HFFc6 (cell line): ENCODE data around the gene GAS2L3. TPM values are rescaled to one million over a fixed set of nuclear protein-coding genes. Genes with fewer than 3 reads are reported as not detected.
A peak's percentile ranks its signal among the peaks of the same experiment; 100 is the strongest.

Source experiments
- DNase-seq: peaks from one replicate; pipeline ENCODE4 v3.0.0-alpha.2; 2018
- H3K27ac Mint-ChIP-seq: 2 replicates; pipeline ENCODE4 v1.8.0; 2020; ENCODE audit warnings: mild to moderate bottlenecking, mixed read lengths
- H3K27me3 Mint-ChIP-seq: 2 replicates; pipeline ENCODE4 v1.8.0; 2021; ENCODE audit warnings: mild to moderate bottlenecking, moderate library complexity, mixed read lengths; ENCODE audit not compliant: insufficient read depth
- H3K36me3 Mint-ChIP-seq: 2 replicates; pipeline ENCODE4 v1.8.0; 2021; ENCODE audit warnings: low read depth, mixed read lengths
- H3K4me1 Mint-ChIP-seq: 2 replicates; pipeline ENCODE4 v1.8.0; 2020; ENCODE audit warnings: low read depth, mixed read lengths
- H3K4me3 Mint-ChIP-seq: 2 replicates; pipeline ENCODE4 v1.8.0; 2020; ENCODE audit warnings: mild to moderate bottlenecking, moderate library complexity, mixed read lengths
- H3K9me3 Mint-ChIP-seq: 2 replicates; pipeline ENCODE4 v1.8.0; 2020; ENCODE audit warnings: mild to moderate bottlenecking, mixed read lengths
- total RNA-seq, 6 experiments: library from RNA; stranded (reverse); fragmentation: NEBNext Ultra II Directional; extraction: Animal tissue kit (Norgen Biotek cat#: 25700); gene quantifications; 2 replicates in 1 of 6; 3 replicates in 5 of 6; pipeline ENCODE4 v1.2.3, GENCODE V29; 2021
- TF ChIP-seq, protein P1 (sequence below): fragments of 200-600 bp; sonication (generic); IDR thresholded peaks from 2 replicates; pipeline ENCODE4 v1.5.0; 2021; ENCODE audit warnings: antibody characterized with exemption, mild to moderate bottlenecking

GAS2L3 gene
- total RNA-seq, 6 experiments from 2014 or later: 10.0 to 25.2 (median 22.8) TPM

DNA sequence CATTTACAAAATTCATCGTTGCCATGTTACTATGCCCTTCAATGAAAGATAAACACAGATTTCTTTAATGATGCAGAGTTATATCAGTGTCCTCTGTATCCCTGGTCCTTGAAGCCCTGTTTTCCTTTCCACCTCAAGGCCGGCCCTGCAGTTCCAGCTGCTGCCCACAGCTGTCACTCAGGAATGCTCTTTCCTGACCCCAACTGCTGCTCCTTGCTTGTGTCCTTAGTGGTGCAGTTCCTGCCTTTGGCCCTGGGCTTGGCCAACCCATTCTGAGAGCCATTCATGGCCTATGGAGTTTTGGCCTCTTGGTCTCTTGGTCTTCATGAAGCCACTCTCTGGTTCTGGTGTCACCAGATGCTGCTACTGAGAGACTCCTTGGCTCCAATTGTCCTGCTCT lies 93.1 kb downstream of the GAS2L3 start:
- no peak overlapping the region for H3K4me3 Mint-ChIP-seq
- H3K4me1 Mint-ChIP-seq: peaks cover 5% of the 10 kb centered on the region
- H3K27me3 Mint-ChIP-seq: no peaks in the 10 kb centered on the region; the same call in 1 of the 2 replicates
- TF ChIP-seq, protein P1, sequence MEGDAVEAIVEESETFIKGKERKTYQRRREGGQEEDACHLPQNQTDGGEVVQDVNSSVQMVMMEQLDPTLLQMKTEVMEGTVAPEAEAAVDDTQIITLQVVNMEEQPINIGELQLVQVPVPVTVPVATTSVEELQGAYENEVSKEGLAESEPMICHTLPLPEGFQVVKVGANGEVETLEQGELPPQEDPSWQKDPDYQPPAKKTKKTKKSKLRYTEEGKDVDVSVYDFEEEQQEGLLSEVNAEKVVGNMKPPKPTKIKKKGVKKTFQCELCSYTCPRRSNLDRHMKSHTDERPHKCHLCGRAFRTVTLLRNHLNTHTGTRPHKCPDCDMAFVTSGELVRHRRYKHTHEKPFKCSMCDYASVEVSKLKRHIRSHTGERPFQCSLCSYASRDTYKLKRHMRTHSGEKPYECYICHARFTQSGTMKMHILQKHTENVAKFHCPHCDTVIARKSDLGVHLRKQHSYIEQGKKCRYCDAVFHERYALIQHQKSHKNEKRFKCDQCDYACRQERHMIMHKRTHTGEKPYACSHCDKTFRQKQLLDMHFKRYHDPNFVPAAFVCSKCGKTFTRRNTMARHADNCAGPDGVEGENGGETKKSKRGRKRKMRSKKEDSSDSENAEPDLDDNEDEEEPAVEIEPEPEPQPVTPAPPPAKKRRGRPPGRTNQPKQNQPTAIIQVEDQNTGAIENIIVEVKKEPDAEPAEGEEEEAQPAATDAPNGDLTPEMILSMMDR: no peak
- no peak overlapping the region for H3K27ac Mint-ChIP-seq
- H3K36me3 Mint-ChIP-seq: no peaks in the 10 kb centered on the region
- no peak for DNase-seq
- H3K9me3 Mint-ChIP-seq: no peaks in the 10 kb centered on the region

- Mint-ChIP-seq H3K27me3 (no peaks in the 10 kb centered on the region; the same call in 1 of the 2 replicates), H3K27ac (no peak overlapping the region), H3K36me3 (no peaks in the 10 kb centered on the region)
Measured at GRCh38 chr12:100668945-100669536, 95.6 kb downstream of the GAS2L3 start.

DNA sequence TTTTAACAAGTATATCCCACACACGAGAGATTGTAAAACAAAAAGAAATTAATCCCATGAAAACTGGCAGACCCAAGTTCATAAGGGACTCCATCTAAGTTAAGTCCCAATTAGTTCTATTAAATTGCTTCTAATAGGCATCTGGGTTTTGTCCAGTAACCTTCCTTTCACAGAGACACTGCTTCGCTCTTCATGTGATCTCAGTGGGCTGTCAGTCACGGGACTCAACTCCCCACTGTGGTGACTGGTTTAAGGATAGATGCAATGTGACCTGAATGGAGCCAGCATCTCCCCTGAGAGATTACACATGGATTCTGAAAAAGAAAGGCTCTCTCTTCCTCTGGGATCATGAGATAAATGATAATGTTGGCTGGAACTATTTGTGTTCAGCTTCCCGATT lies 96.4 kb downstream of the GAS2L3 start:
- no peak for DNase-seq
- Mint-ChIP-seq H3K27ac (no peak overlapping the region), H3K9me3 (no peaks in the 10 kb centered on the region), H3K4me1 (no peaks in the 10 kb centered on the region), H3K36me3 (no peaks in the 10 kb centered on the region), H3K4me3 (no peak overlapping the region), H3K27me3 (no peaks in the 10 kb centered on the region; the same call in 1 of the 2 replicates)
- TF ChIP-seq, protein P1: no peak

More at GRCh38 chr12:100668945-100669536, 95.6 kb downstream of the GAS2L3 start:
- H3K4me3 Mint-ChIP-seq: no peak overlapping the region
- TF ChIP-seq, protein P1: peak; percentile 95
- H3K9me3 Mint-ChIP-seq: no peaks in the 10 kb centered on the region
- peak; percentile 50 for DNase-seq
- H3K4me1 Mint-ChIP-seq: no peaks in the 10 kb centered on the region

DNA sequence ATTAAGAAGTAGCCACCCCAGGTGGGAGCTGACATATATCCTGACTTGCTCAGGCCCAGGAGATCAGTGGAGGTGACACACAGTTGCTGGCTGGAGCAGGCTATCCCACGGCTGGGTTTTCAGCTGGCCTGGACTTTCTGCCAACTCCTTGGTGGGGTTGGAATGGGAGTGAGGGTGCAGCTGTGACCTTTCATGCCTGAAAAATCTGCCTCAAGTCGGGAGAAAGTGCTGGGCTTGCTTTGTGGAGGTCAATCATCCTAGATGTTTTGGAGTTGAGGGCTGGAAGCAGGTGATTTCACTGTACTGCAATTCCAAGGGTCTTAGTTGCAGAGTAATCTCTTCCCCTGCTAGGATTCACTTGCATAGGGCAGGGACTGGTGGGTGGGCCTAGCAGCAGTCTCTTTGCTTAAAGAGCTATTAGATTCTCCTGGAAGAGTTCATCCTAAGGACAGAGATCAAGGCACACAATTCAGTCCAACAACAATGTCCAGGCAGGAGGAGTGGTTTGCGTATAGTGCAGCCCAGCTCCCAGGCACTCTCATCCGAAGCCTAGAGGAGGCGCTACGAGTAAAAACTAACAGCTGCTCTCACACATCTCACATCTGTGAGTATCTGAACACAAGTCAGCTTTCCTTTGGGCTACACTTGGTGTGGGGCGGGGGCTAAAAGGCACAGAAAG lies 98.1 kb downstream of the GAS2L3 start:
- H3K36me3 Mint-ChIP-seq: no peaks in the 10 kb centered on the region
- no peak for DNase-seq

GRCh38 chr12:100672075-100672592 lies 98.7 kb downstream of the GAS2L3 start:
- H3K27ac Mint-ChIP-seq: no peak overlapping the region
- H3K4me1 Mint-ChIP-seq: no peaks in the 10 kb centered on the region
- TF ChIP-seq, protein P1: peak; percentile 78
- H3K4me3 Mint-ChIP-seq: no peak overlapping the region
- no peaks in the 10 kb centered on the region; the same call in 1 of the 2 replicates for H3K27me3 Mint-ChIP-seq
- no peaks in the 10 kb centered on the region; the same call in 1 of the 2 replicates for H3K9me3 Mint-ChIP-seq
- no peak for DNase-seq
- H3K36me3 Mint-ChIP-seq: no peaks in the 10 kb centered on the region

More for the DNA sequence above, 98.1 kb downstream of the GAS2L3 start:
- Mint-ChIP-seq H3K4me1 (no peaks in the 10 kb centered on the region), H3K27ac (no peak overlapping the region), H3K9me3 (no peaks in the 10 kb centered on the region), H3K27me3 (no peaks in the 10 kb centered on the region; the same call in 1 of the 2 replicates), H3K4me3 (no peak overlapping the region)
- TF ChIP-seq, protein P1: no peak
